Measurements from ENCODE around the gene NLGN4Y. TPM values are rescaled to one million over a fixed set of nuclear protein-coding genes. Genes with fewer than 3 reads are reported as not detected.

Gene NLGN4Y
- polyA plus RNA-seq, 1 experiment: 16.0 TPM

DNA sequence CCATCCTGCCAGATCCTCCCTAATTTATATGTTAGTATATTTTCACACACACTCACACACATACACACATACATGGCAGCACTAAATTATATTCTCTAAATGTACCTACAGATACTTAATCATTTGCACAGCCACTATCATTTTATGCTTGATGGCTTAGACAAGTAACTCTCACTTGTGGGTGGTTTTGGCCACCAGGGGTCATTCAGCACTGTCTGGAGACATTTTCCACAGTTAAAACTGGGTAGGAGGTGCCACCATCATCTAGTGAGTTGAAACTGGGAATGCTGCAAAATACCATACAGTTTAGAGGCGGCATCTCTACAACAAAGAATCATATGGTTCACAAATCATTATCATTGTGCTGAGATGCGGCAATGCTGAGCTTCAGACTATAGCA is 94.2 kb downstream of the NLGN4Y start:
- no peaks in the 10 kb centered on the region for H3K36me3 ChIP-seq (ENCODE audit: control insufficient read depth, insufficient read depth, low read length)
- ChIA-PET POLR2A (no interaction called here), CTCF (interaction anchor here (0.6 to 1.8 kb wide), 2 partner anchors 9 to 95 kb away, joined by 4 read pairs; no protein-coding TSS in a partner anchor)
- no peak overlapping the region for H3K4me3 ChIP-seq (ENCODE audit: low read depth, low read length)
- DNase-seq (ENCODE audit: low read depth): no peak
- no peaks in the 10 kb centered on the region for H3K27me3 ChIP-seq (ENCODE audit: control insufficient read depth, insufficient read depth, low read length)
- TF ChIP-seq, protein P1, sequence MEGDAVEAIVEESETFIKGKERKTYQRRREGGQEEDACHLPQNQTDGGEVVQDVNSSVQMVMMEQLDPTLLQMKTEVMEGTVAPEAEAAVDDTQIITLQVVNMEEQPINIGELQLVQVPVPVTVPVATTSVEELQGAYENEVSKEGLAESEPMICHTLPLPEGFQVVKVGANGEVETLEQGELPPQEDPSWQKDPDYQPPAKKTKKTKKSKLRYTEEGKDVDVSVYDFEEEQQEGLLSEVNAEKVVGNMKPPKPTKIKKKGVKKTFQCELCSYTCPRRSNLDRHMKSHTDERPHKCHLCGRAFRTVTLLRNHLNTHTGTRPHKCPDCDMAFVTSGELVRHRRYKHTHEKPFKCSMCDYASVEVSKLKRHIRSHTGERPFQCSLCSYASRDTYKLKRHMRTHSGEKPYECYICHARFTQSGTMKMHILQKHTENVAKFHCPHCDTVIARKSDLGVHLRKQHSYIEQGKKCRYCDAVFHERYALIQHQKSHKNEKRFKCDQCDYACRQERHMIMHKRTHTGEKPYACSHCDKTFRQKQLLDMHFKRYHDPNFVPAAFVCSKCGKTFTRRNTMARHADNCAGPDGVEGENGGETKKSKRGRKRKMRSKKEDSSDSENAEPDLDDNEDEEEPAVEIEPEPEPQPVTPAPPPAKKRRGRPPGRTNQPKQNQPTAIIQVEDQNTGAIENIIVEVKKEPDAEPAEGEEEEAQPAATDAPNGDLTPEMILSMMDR (IDR thresholded peaks at IDR 0.05; ENCODE audit: insufficient read depth, low read depth, low read length): no peak

DNA sequence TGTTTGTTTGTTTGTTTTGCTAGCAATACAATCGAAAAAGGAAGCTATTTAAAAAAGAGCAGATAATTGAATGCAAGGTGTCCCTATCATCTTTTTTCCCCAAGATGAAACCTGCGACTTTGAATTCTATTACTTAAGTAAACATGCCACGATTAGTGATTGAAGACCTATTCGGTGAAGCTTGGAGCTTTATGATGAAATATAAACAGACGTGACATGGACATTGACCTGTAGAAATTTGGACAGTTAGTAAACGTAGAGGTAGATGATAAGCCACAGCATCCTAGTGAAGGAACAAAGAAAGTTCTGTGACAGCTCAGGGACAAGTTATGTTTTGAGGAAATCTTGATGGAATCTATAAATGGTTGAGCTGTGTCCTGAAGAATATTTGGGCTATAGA is 103.9 kb downstream of the NLGN4Y start:
- ChIA-PET CTCF (no interaction called here), POLR2A (no interaction called here)
- TF ChIP-seq, protein P1 (IDR thresholded peaks at IDR 0.05; ENCODE audit: insufficient read depth, low read depth, low read length): no peak
- no peak for DNase-seq (ENCODE audit: low read depth)
- Histone ChIP-seq H3K27me3 (ENCODE audit: control insufficient read depth, insufficient read depth, low read length) (no peaks in the 10 kb centered on the region), H3K4me3 (ENCODE audit: low read depth, low read length) (no peak overlapping the region), H3K36me3 (ENCODE audit: control insufficient read depth, insufficient read depth, low read length) (no peaks in the 10 kb centered on the region)

- POLR2A ChIA-PET: no interaction called here
- Histone ChIP-seq H3K36me3 (ENCODE audit: control insufficient read depth, insufficient read depth, low read length) (no peaks in the 10 kb centered on the region), H3K27me3 (ENCODE audit: control insufficient read depth, insufficient read depth, low read length) (no peaks in the 10 kb centered on the region), H3K4me3 (ENCODE audit: low read depth, low read length) (no peak overlapping the region)
- CTCF ChIA-PET: no interaction called here
- TF ChIP-seq, protein P1 (IDR thresholded peaks at IDR 0.05; ENCODE audit: insufficient read depth, low read depth, low read length): no peak
- DNase-seq (ENCODE audit: low read depth): no peak
These were observed 107.3 kb downstream of the NLGN4Y start for GRCh38 chrY:14631676-14632075.

DNA sequence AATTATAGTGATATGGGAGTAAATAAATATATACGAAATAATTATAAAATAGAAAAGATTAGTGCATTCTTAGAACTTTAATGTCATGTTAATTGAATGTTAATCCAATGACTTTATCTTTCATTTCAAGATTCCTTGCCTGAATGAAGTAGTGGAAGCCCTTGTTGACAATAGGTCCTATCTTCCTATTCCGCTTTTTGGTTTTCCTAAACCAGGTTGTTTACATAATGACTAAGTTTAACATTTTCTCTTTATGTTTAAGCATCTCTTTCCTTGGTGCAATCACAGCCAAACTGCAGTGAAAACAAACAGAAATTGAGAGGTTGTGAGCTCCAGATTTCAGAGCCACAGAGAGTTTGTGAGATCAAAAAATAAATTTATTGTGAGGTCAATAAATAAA is 109.4 kb downstream of the NLGN4Y start:
- Histone ChIP-seq H3K36me3 (ENCODE audit: control insufficient read depth, insufficient read depth, low read length) (no peaks in the 10 kb centered on the region), H3K27me3 (ENCODE audit: control insufficient read depth, insufficient read depth, low read length) (no peaks in the 10 kb centered on the region), H3K4me3 (ENCODE audit: low read depth, low read length) (no peak overlapping the region)
- ChIA-PET POLR2A (no interaction called here), CTCF (no interaction called here)
- TF ChIP-seq, protein P1 (IDR thresholded peaks at IDR 0.05; ENCODE audit: insufficient read depth, low read depth, low read length): no peak
- DNase-seq (ENCODE audit: low read depth): no peak

DNA sequence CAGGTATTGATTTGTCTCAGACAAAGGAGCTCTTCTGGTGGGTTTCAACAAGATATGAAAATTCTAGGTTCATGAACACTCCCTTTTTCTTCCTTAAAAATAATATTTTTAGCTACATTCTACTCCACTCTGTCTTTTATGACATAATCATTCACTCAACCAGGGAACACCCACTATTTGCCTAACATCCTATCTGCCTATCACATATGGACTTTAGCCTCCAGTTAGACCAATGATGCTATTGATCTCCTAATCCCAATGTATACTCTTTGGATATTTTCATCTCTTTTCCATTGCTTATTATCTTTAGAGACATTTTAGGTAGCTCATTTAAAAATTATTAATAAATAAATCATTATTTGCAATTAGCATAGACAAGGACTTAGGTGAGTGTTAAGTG is 110.6 kb downstream of the NLGN4Y start:
- TF ChIP-seq, protein P1 (IDR thresholded peaks at IDR 0.05; ENCODE audit: insufficient read depth, low read depth, low read length): no peak
- no peaks in the 10 kb centered on the region for H3K36me3 ChIP-seq (ENCODE audit: control insufficient read depth, insufficient read depth, low read length)
- CTCF ChIA-PET: no interaction called here
- H3K27me3 ChIP-seq (ENCODE audit: control insufficient read depth, insufficient read depth, low read length): no peaks in the 10 kb centered on the region
- POLR2A ChIA-PET: no interaction called here
- no peak overlapping the region for H3K4me3 ChIP-seq (ENCODE audit: low read depth, low read length)
- DNase-seq (ENCODE audit: low read depth): no peak

Measured in BJ (cell line).